NB4 (cell line): ENCODE measurements around the gene ENTR1.

Experiments
- MYC ChIP-seq: IDR thresholded peaks from 2 replicates; pipeline ENCODE4 v1.6.1; 2011; ENCODE audit warnings: low read depth, low read length
- POLR2A ChIP-seq: IDR thresholded peaks from 2 replicates; pipeline ENCODE4 v1.6.1; 2011; ENCODE audit warnings: mild to moderate bottlenecking; ENCODE audit not compliant: insufficient read length; ENCODE audit errors: extremely low read depth
- TF ChIP-seq, protein P1 (sequence below): IDR thresholded peaks from one replicate; pipeline ENCODE4 v1.5.1; 2012; ENCODE audit warnings: low read depth, low read length
- TF ChIP-seq, protein P2 (sequence below): IDR thresholded peaks from 2 replicates; pipeline ENCODE4 v1.6.1; 2011; ENCODE audit warnings: low read depth, low read length

DNA sequence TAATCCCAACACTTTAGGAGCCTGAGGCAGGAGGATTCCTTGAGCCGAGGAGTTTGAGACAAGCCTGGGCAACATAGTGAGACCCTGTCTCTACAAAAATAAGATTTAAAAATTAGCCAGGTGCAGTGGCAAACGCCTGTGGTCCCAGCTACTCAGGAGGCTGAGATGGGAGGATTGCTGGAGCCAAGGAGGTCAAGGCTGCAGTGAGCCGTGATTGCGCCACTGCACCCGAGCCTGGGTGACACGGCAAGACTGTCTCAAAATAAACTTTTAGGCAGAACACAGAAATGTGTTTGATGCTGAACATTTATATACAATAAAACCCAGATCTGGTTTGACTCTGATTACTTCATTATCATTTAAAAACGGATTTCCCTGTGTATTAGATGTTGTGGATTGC is 4.9 kb downstream of the ENTR1 start:
- TF ChIP-seq, protein P1, sequence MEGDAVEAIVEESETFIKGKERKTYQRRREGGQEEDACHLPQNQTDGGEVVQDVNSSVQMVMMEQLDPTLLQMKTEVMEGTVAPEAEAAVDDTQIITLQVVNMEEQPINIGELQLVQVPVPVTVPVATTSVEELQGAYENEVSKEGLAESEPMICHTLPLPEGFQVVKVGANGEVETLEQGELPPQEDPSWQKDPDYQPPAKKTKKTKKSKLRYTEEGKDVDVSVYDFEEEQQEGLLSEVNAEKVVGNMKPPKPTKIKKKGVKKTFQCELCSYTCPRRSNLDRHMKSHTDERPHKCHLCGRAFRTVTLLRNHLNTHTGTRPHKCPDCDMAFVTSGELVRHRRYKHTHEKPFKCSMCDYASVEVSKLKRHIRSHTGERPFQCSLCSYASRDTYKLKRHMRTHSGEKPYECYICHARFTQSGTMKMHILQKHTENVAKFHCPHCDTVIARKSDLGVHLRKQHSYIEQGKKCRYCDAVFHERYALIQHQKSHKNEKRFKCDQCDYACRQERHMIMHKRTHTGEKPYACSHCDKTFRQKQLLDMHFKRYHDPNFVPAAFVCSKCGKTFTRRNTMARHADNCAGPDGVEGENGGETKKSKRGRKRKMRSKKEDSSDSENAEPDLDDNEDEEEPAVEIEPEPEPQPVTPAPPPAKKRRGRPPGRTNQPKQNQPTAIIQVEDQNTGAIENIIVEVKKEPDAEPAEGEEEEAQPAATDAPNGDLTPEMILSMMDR = no peak
- TF ChIP-seq, protein P2, sequence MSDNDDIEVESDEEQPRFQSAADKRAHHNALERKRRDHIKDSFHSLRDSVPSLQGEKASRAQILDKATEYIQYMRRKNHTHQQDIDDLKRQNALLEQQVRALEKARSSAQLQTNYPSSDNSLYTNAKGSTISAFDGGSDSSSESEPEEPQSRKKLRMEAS = no peak
- TF ChIP-seq POLR2A = no peak
- no peak for TF ChIP-seq MYC
